OCI-LY7 (cell line): ENCODE data around the gene ITGA2. TPM values are rescaled to one million over a fixed set of nuclear protein-coding genes. Genes with fewer than 3 reads are reported as not detected.

Source experiments
- BruUV-seq: library from RNA; stranded (reverse); fragments of 400-500 nt; replicated peaks from 2 replicates; lab custom pipeline; 2021; lab: Mats Ljungman, UMichigan
- CTCF ChIA-PET: fragments of 300-600 bp; sonication (Branson Sonifier 250); formaldehyde crosslinking; loops from one replicate; lab custom pipeline; 2022; ENCODE audit warnings: antibody characterized with exemption; ENCODE audit not compliant: unreplicated experiment; lab: Charles Lee
- POLR2A ChIA-PET: fragments of 300-600 bp; sonication (Branson Sonifier 250); formaldehyde crosslinking; loops from one replicate; lab custom pipeline; 2022; ENCODE audit warnings: antibody characterized with exemption; lab: Charles Lee
- DNase-seq: peaks from one replicate; pipeline ENCODE4 v3.0.0-alpha.2; 2015; ENCODE audit warnings: low spot score
- H2AFZ ChIP-seq: fragments of 200-600 bp; sonication (generic), shearing (Covaris generic); 2 replicates; pipeline ENCODE4 v1.6.1; 2014; ENCODE audit warnings: mild to moderate bottlenecking, antibody characterized with exemption, low read length, moderate library complexity
- H3K27ac ChIP-seq: fragments of 200-600 bp; sonication (generic); 2 replicates; pipeline ENCODE4 v1.5.1; 2014; ENCODE audit warnings: mixed run types, low read depth, mild to moderate bottlenecking, moderate library complexity, low read length, inconsistent platforms; ENCODE audit not compliant: poor library complexity, severe bottlenecking
- H3K36me3 ChIP-seq: fragments of 200-600 bp; sonication (generic); 2 replicates; pipeline ENCODE4 v1.6.1; 2014; ENCODE audit warnings: mild to moderate bottlenecking, antibody characterized with exemption, low read length, moderate library complexity, mixed read lengths; ENCODE audit not compliant: insufficient read depth
- H3K4me1 ChIP-seq: fragments of 200-600 bp; sonication (generic); 2 replicates; pipeline ENCODE4 v1.5.1; 2014; ENCODE audit warnings: mild to moderate bottlenecking, low read length; ENCODE audit not compliant: insufficient read depth, poor library complexity, severe bottlenecking
- H3K4me2 ChIP-seq: fragments of 200-600 bp; sonication (generic); 2 replicates; pipeline ENCODE4 v1.6.1; 2014; ENCODE audit warnings: mild to moderate bottlenecking, low read length
- H3K4me3 ChIP-seq: fragments of 200-600 bp; sonication (generic); 2 replicates; pipeline ENCODE4 v1.5.1; 2014; ENCODE audit warnings: mild to moderate bottlenecking, low read depth, low read length; ENCODE audit not compliant: poor library complexity, severe bottlenecking
- H3K79me2 ChIP-seq: fragments of 200-600 bp; sonication (generic); 2 replicates; pipeline ENCODE4 v1.6.1; 2016; ENCODE audit warnings: low read depth, mild to moderate bottlenecking, low read length, moderate library complexity, mixed read lengths; ENCODE audit not compliant: insufficient read depth
- H3K9me2 ChIP-seq: fragments of 200-600 bp; sonication (generic); 2 replicates; pipeline ENCODE4 v1.6.1; 2016; ENCODE audit warnings: mild to moderate bottlenecking, low read length, mixed read lengths; ENCODE audit not compliant: insufficient read depth
- H3K9me3 ChIP-seq: fragments of 200-600 bp; sonication (generic); 2 replicates; pipeline ENCODE4 v1.6.1; 2014; ENCODE audit warnings: mild to moderate bottlenecking, mixed run types, low read length, mixed read lengths
- H4K20me1 ChIP-seq: fragments of 200-600 bp; sonication (generic); 2 replicates; pipeline ENCODE4 v1.6.1; 2014; ENCODE audit warnings: mild to moderate bottlenecking, antibody characterized with exemption, low read length, moderate library complexity, mixed read lengths; ENCODE audit not compliant: insufficient read depth
- CTCF ChIP-seq: fragments of 200-600 bp; sonication (generic); conservative IDR thresholded peaks from 2 replicates; pipeline ENCODE4 v1.5.1; 2014; ENCODE audit warnings: mild to moderate bottlenecking, antibody characterized with exemption, low read length, moderate library complexity, mixed read lengths
- EZH2phosphoT487 ChIP-seq: fragments of 200-600 bp; sonication (generic); IDR thresholded peaks from 2 replicates; pipeline ENCODE4 v1.6.1; 2018; ENCODE audit warnings: low read depth, borderline replicate concordance, mild to moderate bottlenecking, mixed run types, antibody characterized with exemption, low read length, moderate library complexity, mixed read lengths
- intact Hi-C: fragments of 100-400 bp; cut with micrococcal nuclease; formaldehyde crosslinking; loops from one replicate; pipeline ENCODE4 v1.10.0; 2022; ENCODE audit not compliant: unreplicated experiment
- total RNA-seq, 2 experiments: library from RNA; depleted of rRNA in 1 of 2; stranded (reverse); fragments of >200 nt in 1 of 2; shearing (Covaris generic) in 1 of 2; gene quantifications; 2 replicates each; pipeline ENCODE4 v1.2.3, GENCODE V29; 2014 to 2022

ITGA2 gene
- total RNA-seq, 2 experiments from 2014 or later, result not detected

- no peaks in the 10 kb centered on the region for H3K9me2 ChIP-seq
- no peak for DNase-seq
- no TSS peak for BruUV-seq
- ChIA-PET POLR2A (no interaction called here), CTCF (no interaction called here)
- no peak for TF ChIP-seq CTCF
- no peak for TF ChIP-seq EZH2phosphoT487
- H3K79me2 ChIP-seq, result no peaks in the 10 kb centered on the region
- no peaks in the 10 kb centered on the region for H3K9me3 ChIP-seq
- H3K4me3 ChIP-seq, result no peak overlapping the region
- no peaks in the 10 kb centered on the region for H4K20me1 ChIP-seq
- H3K4me1 ChIP-seq, result no peaks in the 10 kb centered on the region
- H3K36me3 ChIP-seq, result no peaks in the 10 kb centered on the region
- H3K4me2 ChIP-seq, result no peak overlapping the region
- H3K27ac ChIP-seq, result no peak overlapping the region
- intact Hi-C loops, result no loop called here
- no peak overlapping the region for H2AFZ ChIP-seq
Observed at GRCh38 chr5:53063176-53063575, 74.0 kb downstream of the ITGA2 start.

- Histone ChIP-seq H3K4me1 (no peaks in the 10 kb centered on the region), H4K20me1 (no peaks in the 10 kb centered on the region), H3K9me3 (no peaks in the 10 kb centered on the region), H2AFZ (no peak overlapping the region), H3K9me2 (no peaks in the 10 kb centered on the region), H3K4me2 (no peak overlapping the region), H3K36me3 (no peaks in the 10 kb centered on the region), H3K27ac (no peak overlapping the region), H3K4me3 (no peak overlapping the region), H3K79me2 (no peaks in the 10 kb centered on the region)
- BruUV-seq, result no TSS peak
- POLR2A ChIA-PET, result no interaction called here
- no peak for DNase-seq
- TF ChIP-seq EZH2phosphoT487 (no peak), CTCF (no peak)
- intact Hi-C loops, result no loop called here
- CTCF ChIA-PET, result no interaction called here
Observed at GRCh38 chr5:53063791-53064190, 74.6 kb downstream of the ITGA2 start.

- Histone ChIP-seq H3K79me2 (no peaks in the 10 kb centered on the region), H3K9me2 (no peaks in the 10 kb centered on the region), H3K9me3 (no peaks in the 10 kb centered on the region), H3K4me3 (no peak overlapping the region), H3K36me3 (no peaks in the 10 kb centered on the region), H3K4me2 (no peak overlapping the region), H3K4me1 (no peaks in the 10 kb centered on the region), H2AFZ (no peak overlapping the region), H4K20me1 (no peaks in the 10 kb centered on the region), H3K27ac (no peak overlapping the region)
- TF ChIP-seq CTCF (no peak), EZH2phosphoT487 (no peak)
- intact Hi-C loops, result no loop called here
- ChIA-PET POLR2A (no interaction called here), CTCF (no interaction called here)
- no TSS peak for BruUV-seq
- DNase-seq, result no peak
Observed at GRCh38 chr5:53066088-53066487, 76.9 kb downstream of the ITGA2 start.
